NCI-H510A (cell line): Measurements from ENCODE around the gene TBL1X.
"Not testable (repeated sequence)": the region's sequence is repeated elsewhere in the genome, so short reads cannot be mapped to it uniquely, and the experiment has no call there.

Experiments used
- DNase-seq: peaks from one replicate; lab custom pipeline; 2025; lab: John Stamatoyannopoulos, UW

Gene TBL1X

GRCh38 chrX:9765737-9766097, 300.9 kb downstream of the TBL1X start, which contains the start of gene GPR143:
Gene GPR143, minus strand, starts transcription at chrX:9765847. Its CDS starts 30 bp downstream, at chrX:9765817.
- DNase-seq, result no peak

- no peak for DNase-seq
Observed at GRCh38 chrX:9767375-9767774, 302.5 kb downstream of the TBL1X start.

DNA sequence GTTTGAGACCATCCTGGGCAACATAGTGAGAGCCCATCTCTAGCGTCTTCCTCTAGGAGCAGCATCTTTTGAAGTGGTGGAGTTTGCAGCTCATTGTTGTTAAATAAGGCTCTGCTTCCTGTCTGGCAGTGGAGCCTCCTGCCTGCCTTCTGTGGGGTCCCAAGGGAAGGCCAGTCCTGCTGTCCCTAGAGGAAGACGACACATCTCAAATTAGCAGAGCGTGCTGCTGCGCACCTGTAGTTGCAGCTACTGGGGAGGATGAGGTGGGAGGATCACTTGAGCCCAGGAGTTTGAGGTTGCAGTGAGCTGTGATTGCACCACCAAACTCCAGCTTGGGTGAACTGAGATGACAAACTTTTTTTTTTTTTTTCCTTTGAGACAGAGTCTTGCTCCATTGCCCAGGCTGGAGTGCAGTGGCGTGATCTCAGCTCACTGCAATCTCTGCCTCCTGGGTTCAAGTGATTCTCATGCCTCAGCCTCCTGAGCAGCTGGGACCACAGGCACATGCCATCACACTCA, 303.5 kb downstream of the TBL1X start:
- not testable (repeated sequence) for DNase-seq

- DNase-seq, result no peak
Observed at GRCh38 chrX:9770319-9770718, 305.5 kb downstream of the TBL1X start.

- DNase-seq, result no peak
Observed at GRCh38 chrX:9772943-9773342, 308.1 kb downstream of the TBL1X start.

DNA sequence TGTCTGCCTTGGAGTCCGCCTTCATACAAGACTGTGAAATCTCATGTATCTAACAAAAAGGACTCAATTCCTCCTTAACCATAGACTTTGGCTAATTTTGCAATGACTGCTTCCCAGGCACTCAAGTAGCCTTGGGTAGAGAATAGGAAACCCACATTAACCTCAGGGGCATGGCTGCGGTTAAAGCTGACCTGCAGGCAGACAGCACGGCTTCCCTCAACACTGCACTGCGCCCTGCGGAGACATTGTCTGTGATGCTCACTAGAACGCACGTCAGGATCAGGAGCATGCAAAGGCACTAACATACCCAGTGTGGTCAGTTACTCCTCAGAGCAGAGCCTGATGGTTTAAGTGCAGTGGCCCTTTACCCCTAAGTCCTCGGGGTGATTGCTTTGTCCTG, 311.1 kb downstream of the TBL1X start:
- no peak for DNase-seq

DNA sequence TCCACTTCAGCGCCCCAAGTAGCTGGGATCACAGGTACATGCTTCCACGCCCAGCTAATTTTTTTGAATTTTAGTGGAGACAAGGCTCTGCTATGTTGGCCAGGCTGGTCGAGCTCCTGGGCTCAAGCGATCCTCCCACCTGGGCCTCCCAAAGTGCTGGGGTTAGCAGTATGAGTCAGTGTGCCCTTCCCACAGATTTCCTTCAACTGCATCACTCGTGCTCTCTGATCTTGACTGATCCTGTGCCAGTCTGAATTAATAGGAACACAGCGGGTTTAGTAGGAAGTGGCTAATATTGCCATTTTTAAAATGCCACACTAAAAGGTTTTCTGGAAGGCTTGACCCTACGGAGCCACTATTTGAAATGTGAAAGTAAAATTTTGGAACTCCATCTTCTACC, 317.1 kb downstream of the TBL1X start:
- DNase-seq, result no peak

DNA sequence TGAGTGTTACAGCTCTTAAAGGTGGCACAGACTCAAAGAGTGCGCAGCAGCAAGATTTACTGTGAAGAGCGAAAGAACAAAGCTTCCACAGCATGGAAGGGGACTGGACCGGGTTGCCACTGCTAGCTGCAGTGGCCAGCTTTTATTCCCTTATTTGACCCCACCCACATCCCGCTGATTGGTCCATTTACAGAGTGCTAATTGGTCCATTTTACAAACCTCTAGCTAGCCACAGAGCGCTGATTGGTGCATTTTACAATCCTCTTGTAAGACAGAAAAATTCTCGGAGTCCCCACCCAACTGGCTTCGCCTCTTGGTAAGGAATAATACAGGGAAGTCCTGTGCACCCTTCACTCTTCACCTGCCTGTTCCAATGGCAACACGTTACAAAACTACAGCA, 319.5 kb downstream of the TBL1X start:
- DNase-seq, result no peak

- DNase-seq, result no peak
Observed at GRCh38 chrX:9785254-9785943, 320.5 kb downstream of the TBL1X start.

- peak; percentile 15 for DNase-seq
Observed at GRCh38 chrX:9785944-9786797, 321.3 kb downstream of the TBL1X start, which contains the start of gene SHROOM2. Gene SHROOM2, plus strand, starts transcription at chrX:9786429. Its CDS starts 117 bp downstream, at chrX:9786546.

DNA sequence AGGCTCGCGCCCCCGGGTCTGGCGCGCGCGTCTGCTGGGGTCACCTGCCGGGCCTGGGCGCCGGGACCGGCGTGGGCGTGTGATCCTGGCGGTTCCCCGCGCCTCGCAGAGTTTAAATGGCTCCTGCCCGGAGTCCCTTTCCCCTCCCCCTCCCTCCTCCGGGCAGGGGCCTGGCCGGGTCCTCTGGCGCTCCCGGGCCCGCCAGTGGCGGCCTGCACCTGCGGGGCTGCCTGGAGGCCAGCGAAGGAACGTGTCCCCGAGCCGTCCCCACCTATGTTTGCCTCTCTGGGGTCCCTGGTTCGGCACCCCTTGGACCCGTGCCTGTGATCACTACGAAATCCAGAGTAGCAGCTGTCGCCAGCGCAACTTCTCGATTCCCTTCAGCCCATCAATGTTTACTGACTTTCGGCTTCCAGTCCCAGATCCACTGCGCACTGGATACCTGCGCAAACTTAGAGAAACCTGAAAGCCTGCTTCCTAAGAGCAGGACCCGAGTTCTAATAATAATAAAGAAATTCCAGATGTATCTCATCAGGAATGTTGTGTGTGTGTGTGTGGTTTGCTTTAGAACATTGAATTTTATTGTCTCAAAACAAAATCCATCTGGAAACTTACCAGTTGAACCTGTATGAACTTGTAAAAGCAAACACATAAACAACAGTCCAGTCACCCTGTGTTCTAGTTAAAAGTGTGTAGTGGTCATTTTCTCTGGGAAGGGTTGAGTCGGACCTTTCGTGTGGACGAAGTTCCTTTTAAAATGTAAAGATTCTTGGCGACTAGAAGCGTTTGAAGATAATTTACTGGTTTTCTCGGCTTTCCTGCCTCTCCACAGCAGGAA, 322.2 kb downstream of the TBL1X start:
- no peak for DNase-seq

- peak; percentile 58 for DNase-seq
Observed at GRCh38 chrX:9788911-9789310, 324.1 kb downstream of the TBL1X start.

DNA sequence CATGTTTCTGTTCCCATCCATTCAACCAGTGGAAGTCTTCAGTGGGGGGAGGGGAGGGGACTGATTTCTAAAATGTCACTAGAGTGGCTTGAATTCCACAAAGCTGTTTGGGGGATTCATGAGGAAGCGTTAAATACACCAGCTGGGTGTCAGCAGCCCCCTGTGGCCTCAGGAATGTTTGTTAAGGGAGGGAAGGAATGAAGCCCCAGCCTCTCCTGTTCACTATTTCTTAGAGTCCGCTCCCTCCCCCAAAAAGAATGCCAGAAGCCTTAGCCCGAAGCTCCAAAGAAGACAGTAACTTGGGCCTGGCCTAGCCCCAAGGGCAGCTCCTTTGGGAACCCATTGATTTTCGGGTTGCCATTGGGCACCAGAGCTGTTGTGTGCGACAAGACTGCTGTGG, 324.7 kb downstream of the TBL1X start:
- DNase-seq, result no peak
